ENCODE measurements around the gene CLIP4.

The CLIP4 gene

DNA sequence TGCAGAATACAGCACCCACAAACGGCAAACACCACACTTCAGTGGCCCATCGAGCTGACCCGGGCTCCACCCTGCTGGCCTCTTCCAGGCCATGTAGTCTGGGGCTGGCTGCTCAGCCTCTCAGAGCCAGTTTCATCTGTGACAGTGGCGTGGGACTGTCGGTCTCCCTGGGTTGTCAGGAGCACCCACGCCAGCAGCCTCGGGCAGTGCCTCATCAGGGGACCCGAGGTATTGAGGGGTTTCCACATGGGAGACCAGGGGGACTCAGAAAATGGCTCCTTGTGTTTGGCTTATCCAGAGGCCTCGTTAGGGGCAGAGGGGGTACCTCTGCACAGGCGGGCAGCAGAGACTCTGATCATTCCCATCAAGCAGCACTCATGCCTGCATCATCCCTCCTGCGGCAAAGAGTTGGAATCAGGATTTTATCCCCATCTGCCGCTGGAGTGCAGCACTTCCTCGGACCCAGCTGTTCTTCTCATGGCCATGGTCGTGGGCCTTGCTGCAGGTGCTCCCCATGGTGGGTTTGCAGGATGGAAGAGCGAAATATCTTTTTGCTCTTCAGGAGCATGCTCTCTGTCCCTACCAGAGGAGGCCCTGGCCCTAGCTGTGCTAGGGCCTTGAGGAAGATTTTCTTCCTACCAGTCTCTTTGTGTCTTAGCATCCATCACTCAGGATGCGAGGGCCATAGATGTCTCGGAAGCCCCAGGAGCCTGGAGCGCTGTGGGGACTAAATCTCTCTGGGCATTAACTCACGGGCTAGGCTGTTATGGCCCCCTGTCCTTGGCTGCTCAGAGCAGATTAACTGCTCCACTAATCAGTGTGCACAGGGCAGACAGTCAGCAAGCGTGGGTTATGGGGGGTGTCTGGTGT, 100.8 kb downstream of the CLIP4 start:
- no peak for DNase-seq (ENCODE audit: low read depth)

DNA sequence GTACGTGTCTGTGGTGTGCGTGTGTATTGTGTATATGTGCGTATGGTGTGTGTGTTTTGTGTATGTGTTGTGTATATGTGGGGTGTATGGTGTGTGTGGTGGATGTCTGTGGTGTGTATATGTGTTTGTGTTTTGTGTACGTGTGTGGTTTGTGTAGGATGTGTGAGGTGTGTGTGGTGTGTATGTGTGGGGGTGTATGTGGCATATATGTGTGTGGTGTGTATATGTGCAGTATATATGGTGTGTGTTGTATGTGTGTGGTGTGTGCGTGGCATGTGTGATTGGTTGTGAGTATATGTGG, 101.3 kb downstream of the CLIP4 start:
- DNase-seq (ENCODE audit: low read depth) = no peak
- TF ChIP-seq, protein P1, sequence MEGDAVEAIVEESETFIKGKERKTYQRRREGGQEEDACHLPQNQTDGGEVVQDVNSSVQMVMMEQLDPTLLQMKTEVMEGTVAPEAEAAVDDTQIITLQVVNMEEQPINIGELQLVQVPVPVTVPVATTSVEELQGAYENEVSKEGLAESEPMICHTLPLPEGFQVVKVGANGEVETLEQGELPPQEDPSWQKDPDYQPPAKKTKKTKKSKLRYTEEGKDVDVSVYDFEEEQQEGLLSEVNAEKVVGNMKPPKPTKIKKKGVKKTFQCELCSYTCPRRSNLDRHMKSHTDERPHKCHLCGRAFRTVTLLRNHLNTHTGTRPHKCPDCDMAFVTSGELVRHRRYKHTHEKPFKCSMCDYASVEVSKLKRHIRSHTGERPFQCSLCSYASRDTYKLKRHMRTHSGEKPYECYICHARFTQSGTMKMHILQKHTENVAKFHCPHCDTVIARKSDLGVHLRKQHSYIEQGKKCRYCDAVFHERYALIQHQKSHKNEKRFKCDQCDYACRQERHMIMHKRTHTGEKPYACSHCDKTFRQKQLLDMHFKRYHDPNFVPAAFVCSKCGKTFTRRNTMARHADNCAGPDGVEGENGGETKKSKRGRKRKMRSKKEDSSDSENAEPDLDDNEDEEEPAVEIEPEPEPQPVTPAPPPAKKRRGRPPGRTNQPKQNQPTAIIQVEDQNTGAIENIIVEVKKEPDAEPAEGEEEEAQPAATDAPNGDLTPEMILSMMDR (IDR thresholded peaks at IDR 0.05; ENCODE audit: control insufficient read depth, extremely low read depth, insufficient read depth) = no peak
- no peak overlapping the region for H3K4me3 ChIP-seq (ENCODE audit: low read depth, low read length)

More for the DNA sequence above, 100.8 kb downstream of the CLIP4 start:
- H3K4me3 ChIP-seq (ENCODE audit: low read depth, low read length) = no peak overlapping the region
- TF ChIP-seq, protein P1 (IDR thresholded peaks at IDR 0.05; ENCODE audit: control insufficient read depth, extremely low read depth, insufficient read depth) = no peak

DNA sequence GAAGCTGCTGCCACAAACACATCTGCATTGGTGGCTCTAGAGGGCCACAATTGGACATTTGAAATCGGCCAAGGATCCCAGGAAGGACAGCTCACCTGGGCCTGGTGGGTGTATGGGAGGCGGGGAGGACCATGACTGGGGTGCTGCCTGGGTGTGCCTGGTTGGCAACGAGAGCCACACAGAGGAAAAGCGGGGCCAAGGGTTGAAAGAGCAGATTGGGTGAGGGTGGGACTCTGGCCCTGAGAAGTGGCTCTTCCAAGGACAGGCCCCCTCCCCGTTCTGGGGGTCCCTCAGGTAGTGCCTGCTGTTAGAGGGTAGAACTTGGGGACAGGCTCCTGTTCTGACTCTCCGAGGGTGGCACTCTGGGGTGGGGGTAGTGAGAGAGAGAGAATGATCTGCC, 102.9 kb downstream of the CLIP4 start:
- no peak for DNase-seq (ENCODE audit: low read depth)
- no peak overlapping the region for H3K4me3 ChIP-seq (ENCODE audit: low read depth, low read length)
- TF ChIP-seq, protein P1 (IDR thresholded peaks at IDR 0.05; ENCODE audit: control insufficient read depth, extremely low read depth, insufficient read depth) = no peak

DNA sequence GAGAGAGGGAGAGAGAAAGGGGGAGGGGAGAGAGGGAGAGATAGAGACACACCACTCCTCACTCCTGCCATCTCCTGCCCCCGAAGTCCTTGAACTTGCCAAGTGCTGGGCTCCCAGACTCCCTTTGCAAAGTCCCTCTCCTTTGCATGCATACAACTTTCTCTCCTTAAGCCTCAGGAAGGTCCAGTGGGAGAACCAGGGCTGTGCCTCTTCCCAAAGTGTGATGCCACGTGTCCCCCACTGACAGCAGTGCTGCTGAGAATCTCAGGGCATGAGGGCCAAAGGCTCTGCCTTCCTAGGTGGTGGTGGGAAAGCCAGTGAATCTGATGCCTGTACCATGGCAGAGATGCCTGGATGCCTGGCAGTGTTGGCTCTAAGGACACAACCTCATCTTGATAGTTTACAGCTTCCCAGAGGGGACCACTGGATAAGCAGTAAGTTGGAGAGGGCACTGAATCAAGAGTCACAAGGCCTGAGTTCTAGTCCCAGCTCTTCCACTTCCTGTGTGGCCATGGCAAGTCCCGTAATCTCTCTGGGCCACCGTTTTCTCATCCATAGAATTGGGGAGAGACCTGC, 103.4 kb downstream of the CLIP4 start:
- TF ChIP-seq, protein P1 (IDR thresholded peaks at IDR 0.05; ENCODE audit: control insufficient read depth, extremely low read depth, insufficient read depth) = no peak
- no peak for DNase-seq (ENCODE audit: low read depth)
- H3K4me3 ChIP-seq (ENCODE audit: low read depth, low read length) = no peak overlapping the region

DNA sequence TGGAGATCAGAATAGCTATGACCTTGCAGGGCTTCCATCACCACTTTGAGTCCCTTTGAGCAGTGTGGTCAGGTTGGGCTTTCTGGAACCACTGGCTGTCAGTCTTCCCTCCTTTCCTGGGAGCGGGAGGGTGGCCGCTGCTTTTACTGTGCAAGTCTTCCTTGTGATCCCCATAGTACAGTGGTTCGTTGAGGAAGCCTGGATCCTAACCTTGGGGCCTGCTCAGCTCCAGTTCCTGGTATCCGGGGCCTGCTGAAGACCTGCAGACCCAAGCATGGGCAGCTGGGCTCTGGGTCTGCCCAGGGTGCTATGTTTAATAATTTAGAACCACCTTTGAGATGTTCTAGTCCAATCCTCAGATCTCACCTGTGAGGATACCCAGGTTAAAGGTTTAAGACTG, 104.2 kb downstream of the CLIP4 start:
- TF ChIP-seq, protein P1 (IDR thresholded peaks at IDR 0.05; ENCODE audit: control insufficient read depth, extremely low read depth, insufficient read depth) = no peak
- H3K4me3 ChIP-seq (ENCODE audit: low read depth, low read length) = no peak overlapping the region
- no peak for DNase-seq (ENCODE audit: low read depth)

DNA sequence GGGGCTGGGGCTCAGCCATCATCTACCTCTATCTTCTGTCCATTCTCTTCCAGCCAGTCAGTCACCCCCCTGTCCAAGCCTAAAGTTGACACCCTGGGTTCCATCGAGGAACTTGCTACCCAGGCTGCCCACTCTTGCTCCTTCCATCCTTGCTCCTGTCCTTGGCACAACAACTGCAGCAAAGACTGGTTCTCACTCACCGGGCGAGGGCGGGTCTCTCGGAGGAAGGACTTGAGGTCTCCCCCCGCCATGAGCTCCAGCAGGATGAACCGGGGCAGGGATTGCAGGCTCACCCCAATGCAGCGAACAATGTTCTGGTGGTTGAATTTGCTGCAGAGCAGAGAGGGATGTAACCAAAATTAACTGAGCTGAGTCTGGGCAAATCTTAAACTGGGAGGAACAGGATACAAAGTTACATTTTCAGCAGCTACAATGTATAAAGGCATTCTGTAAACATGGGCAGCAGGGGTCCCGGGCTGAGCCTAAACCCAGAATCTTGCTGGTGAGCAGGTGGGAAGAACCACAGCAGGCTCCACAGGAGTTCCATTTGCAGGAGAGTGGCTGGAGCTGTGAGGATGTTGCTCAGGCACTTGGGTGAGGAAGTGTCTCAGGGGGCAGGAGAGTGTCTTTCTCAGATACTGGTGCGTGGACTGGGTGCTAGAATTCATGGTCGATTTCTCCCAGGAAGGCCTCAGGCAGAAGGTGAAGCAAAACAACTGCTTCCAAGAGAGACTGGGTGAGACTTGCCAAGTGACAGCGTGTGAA, 105.5 kb downstream of the CLIP4 start:
- no peak for DNase-seq (ENCODE audit: low read depth)
- H3K4me3 ChIP-seq (ENCODE audit: low read depth, low read length) = no peak overlapping the region
- TF ChIP-seq, protein P1 (IDR thresholded peaks at IDR 0.05; ENCODE audit: control insufficient read depth, extremely low read depth, insufficient read depth) = no peak
